DMS79 (cell line): ENCODE data around the gene EFNA2.

ENCODE experiments used
- DNase-seq: peaks from one replicate; lab custom pipeline; 2025; lab: John Stamatoyannopoulos, UW

The EFNA2 gene

DNA sequence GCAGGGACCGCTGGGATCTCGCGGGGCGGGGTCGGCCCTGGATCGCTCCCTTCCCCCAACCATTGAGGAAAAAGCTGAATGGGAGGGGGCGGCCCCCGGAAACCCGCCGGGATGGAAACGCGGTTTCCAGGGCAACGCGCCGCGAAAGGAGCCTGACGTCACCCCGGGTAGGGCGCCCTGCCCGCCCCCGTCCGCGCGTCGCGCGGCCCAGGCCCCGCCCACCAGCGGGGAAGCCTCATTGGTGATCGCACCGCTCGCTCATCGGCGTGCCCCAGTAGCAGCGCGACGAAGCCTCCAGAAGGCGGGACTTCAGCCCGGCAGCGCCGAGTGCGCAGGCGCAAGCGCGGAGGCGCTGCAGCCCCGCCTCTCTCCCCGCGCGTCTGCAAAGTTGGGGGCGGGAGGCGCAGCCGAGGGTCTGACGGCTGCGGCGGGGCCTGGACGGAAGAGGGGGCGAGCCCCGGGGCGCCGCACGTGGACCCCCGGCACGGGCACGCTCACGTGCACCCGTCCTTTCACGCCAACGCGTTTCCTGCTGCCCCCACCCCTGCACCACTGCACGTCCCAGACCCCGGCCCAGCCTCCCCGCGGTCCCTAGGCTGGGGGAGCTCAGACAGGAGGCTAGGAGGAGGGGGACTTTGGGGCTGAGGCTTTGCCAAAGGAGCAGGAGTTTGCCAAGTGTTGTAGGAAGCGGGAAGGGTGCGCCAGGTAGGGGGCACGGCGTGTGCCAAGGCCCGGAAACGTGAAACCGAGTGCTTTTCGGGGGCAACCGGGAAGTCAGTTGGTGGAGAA is 24.7 kb upstream of the EFNA2 start:
- DNase-seq: peak; percentile 82

DNA sequence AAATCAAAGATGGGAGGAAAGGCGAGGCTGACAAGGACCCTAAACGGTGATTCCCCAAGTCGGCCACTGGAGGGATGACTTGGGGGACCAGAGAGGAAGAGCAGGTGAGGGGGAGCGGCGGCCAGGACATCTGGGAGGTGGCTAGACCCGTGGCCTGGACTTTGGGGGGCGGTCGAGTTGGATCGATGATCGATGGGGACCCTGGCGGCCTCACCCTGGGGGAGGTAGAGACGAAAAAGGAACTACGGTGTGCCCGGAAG is 24.2 kb upstream of the EFNA2 start:
- peak; percentile 25 for DNase-seq

DNA sequence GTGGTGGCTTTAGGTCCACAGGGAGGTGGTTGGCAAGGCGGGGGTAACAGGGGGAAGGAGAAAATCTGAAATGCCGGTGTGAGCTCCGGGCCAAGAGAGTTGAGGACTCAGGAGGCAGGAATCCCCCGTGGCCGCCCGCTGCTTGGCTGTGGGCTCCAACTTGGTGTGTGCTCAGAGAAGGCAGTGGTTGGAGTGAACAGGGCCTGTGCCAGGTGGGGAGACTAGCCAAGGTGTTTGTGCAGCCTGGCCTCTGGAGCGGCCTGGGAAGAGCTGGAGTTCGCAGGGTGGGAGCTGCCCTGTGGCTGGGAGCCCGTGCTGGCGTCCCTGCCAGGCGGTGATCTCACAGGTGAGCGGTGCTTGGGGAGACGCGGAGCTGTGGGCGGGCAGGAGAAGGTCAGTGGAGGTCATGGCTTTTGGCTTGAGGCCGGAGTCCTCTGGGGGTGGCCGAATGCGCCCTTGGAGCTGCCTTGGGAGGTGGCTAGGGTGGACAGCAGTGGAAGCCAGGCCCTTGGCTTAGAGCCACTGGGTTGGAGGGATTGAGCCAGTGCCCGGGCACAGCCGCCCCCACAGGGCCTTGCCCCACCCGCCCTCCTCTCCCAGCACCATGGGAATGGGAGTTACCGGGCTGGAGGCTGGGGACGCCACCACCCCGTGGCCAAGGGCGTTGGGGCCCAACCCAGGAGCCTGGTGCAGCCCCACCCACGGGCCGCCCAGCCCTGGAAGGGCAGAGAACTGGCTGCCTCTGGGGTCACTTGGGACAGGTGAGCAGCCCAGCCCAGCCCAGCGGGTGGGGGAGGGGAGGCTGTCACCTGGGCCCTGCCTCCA is 23.7 kb upstream of the EFNA2 start:
- no peak for DNase-seq

DNA sequence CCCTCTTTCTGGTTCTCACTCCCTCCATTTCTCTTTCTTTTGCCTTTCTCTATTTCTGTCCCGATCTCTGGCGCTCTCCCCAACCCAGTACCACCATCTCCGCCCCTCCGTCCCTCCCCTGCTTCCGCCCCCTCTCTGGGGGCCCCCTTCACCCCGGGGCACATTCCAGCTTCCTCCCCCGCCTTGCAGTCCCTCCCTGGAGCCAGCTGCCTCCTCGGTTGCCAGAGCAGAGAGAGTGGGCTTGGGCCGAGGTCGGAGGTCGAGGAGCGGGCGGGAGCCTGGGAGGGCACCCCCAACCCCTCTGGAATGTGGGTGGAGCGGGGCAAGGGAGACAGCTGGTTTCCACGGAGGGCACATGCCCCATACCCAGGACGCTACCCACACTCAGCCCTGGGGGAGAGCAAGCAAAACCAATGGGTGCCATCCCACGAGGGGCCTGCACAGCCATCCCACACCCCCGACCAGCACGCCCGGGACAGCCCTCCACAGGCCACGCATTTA is 23.0 kb upstream of the EFNA2 start:
- no peak for DNase-seq

DNA sequence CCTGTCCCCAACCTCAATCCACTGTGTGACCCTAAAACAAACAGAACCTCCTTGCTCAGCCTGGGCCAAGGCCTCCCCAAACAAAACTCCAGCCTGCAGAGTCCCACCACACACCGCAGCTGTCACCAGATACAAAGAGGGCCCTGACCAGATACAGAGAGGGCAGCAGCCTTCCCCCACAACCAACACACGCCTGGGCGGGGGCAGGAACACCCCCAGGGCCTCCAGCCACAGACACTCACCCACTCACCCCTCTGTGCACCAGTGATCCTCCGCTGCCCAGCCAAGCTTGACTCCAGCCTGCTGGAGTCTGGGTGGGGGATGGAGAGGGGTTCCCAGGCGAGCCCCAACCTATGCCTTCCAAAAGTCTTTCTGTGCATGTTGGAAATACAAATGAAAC is 22.5 kb upstream of the EFNA2 start:
- DNase-seq: no peak

DNA sequence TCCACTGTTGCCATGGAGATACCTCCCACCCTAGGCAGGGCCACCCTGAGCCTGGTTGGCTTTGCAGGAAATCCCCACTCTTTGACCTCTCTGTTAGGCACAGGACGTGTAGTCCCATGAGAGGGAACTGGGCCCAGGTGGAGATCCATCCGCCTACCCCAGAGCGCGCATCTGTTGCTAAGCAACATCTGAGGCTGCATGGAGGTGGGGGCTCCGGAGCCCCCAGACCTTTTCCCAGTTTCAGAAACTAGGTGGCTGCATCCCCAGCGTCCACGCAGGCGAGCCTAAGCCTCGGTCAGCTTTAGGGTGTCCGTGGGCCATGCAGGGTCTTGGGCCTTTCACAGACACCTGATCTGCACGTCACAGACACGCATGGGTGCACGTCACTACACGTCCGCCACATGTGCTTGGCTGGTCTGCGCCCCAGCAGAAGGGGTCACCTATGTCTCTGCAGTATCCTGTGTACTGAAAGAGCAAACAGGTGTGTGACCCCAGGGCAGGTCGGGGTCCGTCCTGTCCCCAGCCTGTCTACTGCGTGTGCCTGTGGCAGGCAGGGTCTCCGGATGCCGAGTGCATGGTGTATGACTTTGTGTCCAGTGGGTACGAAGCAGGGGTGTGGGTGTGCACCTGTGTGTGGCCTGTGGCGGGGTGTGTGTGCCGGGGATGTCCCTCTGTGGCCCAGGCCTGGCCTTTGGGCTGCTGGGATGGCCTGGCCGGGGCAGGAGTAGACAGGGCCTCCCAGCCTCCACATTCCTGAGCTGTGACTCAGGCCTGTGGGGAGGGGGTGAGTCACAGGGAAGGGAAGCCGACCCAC is 20.7 kb upstream of the EFNA2 start:
- DNase-seq: no peak

DNA sequence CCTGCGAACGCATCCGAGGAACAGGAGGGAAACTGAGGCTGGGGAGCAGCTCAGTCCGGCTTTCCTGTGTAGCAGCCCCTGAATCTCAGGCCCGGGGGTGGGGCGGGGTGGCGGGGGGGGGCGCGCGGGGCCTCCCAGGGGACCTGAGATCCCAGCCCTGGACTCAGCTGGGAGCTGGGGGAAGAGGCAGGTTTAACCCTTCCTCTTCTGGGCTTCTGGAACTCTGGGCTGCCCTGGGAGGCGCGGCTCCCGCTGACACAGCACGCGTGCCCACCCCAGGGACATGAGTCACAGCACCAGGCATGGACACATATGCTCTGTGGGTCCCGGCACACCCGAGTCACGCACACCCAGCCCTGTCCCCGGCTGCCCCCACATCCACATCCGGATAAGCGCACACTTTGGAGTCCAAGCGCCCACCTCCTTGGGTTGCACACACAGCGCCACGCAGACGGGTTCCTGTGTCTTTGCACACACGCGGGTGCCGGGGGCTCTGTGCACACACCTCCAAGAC is 20.0 kb upstream of the EFNA2 start:
- DNase-seq: no peak

DNA sequence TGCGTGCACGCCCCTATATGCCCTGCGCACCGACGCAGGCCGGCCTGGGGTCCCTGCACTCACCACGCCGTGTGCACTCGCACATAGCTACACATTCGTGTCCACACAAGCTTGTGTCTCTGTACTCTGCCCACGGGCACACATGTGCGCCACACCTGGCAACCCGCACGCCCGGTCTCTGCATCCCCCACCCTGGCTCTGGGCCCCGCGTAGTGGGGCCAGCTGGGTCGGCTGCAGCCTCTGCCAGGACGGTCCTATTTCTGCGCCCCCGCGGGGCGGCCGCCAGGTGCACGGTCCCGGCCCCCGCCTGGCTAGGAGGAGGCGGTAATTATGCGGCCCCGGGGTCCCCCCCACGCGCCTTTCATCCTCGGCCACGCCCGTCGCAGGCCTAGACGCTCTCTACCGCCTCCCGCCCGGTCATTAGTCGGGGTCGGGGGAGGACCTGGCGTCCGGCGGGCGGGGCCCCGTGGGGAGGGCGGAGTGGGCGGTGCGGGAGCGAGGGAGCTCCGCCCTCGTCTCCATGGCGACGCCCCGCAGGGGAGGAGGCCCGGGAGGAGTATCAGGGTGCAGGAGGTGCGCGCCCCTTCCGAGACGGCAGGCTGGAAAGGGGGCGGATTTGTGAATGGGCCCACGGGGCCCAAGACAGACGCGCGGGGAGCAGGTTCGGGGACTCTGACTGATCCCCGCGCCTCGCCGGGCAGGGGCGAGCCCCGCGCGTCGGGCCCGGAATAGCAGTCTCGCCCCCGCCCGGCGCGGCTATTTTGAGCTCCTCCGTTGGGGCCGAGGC is 19.4 kb upstream of the EFNA2 start:
- DNase-seq: peak; percentile 38

DNA sequence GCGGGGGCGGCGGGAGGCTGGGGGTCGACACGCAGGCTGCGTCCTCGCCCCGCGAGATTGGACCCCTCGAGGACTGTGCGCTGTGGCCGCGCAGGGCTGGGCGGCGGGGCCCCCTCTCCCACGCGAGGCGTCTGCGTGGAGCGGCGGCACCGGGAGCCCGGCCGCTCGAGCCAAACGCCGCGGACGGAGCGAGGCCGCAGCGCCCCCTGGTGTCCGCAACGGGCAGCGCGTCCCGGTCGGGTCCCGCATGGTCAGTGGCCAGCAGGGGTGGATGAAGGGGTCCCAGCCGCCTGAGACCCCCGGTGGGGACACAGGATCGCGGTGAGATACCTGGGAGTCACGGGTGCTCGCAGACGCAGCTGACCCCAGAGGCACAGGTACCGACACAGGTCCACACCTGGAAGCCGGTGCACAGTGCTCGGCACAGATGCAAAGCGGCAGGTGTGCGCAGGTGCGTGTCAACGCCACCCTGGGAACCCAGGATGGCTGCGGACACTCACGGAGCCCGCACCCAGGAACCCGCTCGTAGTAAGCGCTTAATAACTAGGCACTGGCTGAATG is 18.7 kb upstream of the EFNA2 start:
- DNase-seq: no peak

DNA sequence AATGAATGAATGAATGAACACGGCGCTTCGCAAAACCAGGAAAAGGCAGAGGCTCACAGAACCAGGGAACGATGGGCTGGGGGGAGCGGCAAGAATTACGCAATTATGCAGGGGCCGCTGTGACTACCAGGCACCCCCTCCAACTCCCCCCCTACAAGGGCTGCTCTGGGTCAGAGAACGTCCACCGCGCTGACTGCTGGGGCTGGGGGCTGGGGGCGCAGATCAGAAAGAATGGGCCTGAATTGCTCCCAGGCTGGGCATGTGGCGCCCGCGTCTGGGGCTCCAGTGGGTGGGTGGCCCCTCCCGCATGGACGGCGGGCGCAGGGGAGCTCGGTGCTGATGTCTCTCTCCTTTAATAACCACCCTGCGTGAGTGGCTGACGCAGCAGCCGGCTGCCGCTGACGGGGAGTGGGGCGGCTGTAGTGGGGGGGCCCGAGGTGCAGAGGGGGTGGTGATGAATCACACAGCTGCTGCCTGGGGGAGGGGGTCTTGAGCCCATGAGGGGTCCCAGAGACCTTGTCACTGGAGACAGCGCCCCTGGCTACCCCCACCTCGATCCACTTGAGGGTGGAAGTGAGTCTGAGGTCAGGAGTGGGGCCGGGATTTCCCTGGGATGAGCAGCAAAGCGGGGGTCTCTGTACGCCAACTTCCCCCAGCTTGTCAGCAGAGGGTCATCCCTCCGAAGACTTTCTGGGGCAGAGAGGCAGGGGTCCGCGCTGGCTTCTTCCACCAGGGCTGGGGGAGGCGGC is 18.0 kb upstream of the EFNA2 start:
- no peak for DNase-seq

DNA sequence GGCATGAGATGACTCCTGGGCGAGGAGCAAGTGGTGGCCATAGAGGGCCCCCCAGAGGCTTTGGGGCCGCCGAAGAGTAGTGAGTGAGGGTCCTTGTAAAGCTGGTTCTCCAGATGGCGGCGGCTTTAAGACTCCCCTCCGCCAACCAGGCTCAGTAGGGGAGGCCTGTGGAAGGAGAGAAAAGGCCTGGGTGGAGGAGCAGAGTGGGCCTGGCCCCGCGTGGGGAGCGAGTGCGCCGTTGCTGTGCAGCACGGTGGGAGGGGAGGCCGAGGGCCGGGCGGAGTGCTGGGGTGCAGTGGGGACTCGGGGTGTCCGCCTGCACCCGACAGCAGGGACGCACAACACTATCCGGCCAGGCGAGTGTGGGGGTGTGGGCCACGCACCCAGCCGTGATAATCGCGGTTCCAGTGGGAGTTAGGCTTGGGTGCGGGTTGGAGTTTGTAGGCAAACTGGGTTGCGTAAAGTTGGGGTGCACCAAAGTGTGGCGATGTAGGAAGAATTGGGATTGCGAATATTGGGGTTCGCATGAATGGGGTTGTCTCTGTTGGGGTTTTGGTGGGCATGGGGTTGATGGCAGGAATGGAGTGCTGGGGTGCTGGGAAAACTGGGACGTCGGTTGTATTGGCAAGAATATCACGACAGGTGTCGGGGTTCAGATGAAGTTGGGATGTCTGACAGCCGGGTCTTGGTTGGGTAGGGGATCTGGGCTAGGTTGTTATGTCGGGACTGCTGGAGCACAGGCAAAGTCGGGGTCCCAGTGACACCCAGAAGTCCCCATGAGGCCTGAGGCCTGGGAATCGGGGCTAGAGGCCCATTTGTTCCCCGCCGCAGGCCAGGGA is 17.2 kb upstream of the EFNA2 start:
- no peak for DNase-seq

DNA sequence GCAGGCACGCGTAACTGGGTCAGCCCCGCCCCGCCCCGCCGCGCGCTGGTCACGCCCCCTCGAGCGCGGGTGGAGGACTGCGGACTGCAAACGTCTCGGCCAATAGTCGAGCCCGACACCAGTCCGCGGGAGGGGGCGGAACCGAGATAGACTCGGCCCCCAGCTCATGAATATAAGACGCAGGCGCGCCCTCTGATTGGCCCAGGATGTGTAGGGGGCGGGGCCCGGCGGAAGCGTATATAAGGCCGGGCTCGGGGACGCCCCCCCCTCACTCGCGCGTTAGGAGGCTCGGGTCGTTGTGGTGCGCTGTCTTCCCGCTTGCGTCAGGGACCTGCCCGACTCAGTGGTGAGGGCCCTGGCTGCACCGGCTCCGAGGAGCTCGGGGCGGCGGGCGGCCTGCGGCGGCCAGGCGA is 16.6 kb upstream of the EFNA2 start, which contains the start of gene CIRBP:
TSS of gene CIRBP (plus strand) at position 268 of the 413 bp plus-strand sequence. CDS start 1,602 bp downstream, outside the sequence.
- DNase-seq: peak; percentile 92

DNA sequence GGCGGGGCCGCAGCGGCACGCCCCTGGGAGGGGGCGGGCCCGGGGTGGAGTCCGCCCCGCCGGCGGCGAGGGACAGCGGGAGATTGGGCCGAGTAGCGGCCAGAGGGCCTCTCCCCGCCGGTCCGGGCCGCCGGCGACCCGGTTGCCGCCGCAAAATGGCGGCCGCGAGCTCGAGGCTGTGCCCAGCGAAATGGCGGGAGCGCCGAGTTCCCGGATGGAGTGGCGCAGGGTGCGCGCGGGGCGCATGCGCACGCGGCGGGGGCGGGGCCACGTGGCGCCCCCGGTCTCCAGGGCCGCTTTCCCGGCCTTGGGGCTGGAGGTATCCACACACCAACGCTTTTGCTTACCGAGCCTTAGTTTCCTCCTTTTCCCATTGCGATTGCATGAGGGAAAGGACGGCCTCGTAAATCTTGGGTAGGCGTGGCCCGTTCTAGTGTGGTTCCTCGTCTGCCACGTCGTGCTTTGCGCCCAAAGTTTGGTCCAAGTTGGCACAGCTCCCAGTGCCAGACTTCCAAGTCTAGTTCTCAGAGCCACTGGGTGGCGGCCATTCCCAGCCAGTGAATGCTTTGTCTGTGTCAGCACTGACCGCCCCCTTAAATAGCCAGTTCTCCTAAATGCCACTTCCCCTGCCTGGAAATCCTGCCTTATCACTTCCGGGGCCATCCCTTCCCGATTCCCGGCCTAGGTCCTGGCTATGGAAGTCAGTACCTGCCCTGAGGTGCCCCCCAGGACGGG is 16.0 kb upstream of the EFNA2 start:
- peak; percentile 67 for DNase-seq

DNA sequence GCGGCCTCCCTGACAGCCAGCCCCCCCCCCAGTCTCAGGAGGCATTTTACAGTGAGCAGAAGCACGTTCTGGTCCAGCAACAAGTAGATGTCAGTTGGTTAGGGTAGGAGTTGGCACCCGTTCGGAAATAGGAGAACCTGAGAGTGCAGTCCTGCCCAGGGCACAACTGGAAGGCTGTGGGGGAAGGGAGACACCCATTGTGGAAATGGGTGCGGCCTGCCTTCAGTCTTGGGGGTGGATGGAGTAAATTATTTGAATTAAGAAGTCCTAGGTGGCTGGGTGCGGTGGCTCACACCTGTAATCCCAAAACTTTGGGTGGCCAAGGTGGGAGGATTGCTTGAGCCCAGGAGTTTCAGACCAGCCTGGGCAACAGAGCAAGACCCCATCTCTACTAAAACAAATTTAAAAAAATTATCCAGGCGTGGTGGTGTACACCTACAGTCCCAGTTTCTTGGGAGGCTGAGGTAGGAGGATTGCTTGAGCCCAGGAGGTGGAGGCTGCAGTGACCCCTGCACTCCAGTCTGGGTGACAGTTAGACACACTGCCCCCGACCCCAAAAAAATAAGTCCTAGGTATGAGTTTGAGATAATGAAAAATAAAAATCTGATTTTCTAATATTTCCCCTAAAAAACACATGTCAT is 15.3 kb upstream of the EFNA2 start:
- DNase-seq: no peak

DNA sequence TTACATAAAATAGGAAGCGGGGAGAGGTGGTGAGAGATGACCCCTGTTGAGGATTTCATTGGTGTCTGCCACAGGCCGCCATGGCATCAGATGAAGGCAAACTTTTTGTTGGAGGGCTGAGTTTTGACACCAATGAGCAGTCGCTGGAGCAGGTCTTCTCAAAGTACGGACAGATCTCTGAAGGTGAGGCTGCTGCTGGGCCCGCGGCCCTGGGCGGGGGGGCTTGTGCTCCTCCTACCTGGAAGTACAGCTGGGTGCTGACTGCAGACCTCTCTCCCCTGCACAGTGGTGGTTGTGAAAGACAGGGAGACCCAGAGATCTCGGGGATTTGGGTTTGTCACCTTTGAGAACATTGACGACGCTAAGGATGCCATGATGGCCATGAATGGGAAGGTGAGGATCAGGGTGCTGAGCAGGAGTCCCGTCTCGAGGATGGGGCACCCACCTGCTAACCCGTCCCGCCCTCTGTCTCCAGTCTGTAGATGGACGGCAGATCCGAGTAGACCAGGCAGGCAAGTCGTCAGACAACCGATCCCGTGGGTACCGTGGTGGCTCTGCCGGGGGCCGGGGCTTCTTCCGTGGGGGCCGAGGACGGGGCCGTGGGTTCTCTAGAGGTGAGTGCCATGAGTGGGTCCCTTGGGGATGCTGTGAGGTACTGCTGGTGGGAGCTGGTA is 14.7 kb upstream of the EFNA2 start:
- DNase-seq: no peak

DNA sequence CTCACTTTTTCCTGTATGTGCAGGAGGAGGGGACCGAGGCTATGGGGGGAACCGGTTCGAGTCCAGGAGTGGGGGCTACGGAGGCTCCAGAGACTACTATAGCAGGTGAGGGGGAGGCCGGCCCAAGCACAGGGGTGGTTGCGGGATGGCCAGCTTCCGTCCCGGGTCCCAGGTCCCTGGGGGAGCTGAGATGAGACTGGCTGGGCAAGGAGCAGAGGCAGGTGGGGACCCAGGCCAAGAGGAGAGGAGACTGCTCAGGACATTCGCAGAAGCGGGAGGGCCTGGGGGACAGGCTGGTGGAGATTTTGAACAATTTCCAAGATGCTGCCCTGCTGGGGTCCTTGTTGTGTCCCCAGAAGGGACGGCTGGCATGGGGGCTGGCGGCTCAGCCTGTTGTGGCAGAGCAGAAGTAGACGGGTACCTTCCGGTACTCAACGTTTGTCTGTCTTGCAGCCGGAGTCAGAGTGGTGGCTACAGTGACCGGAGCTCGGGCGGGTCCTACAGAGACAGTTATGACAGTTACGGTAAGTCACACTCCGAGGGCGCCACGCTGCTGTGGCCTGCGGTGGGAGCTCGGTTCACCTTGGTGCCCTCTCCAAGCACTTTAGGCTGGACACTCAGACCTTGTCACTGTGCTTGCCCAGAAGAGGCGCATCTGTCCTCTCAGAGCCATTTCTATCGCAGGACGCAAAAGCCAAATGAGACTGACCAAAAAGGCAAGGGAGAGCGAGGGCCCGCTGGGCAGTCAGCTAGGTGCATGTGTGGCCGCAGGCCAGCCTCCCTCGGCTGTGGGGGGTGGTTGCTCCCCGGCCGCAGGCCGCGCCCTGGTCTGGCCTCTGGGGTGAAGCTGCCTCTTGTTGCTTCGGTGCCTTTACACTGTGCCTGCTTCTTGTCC is 13.9 kb upstream of the EFNA2 start:
- DNase-seq: no peak
